ENCODE results near the gene APBA2. TPM values are rescaled to one million over a fixed set of nuclear protein-coding genes. Genes with fewer than 3 reads are reported as not detected.
"Not testable (repeated sequence)": the region's sequence is repeated elsewhere in the genome, so short reads cannot be mapped to it uniquely, and the experiment has no call there.

The APBA2 gene
- total and polyA plus RNA-seq, 12 donors, result 0.16 to 0.85 (median 0.46) TPM

DNA sequence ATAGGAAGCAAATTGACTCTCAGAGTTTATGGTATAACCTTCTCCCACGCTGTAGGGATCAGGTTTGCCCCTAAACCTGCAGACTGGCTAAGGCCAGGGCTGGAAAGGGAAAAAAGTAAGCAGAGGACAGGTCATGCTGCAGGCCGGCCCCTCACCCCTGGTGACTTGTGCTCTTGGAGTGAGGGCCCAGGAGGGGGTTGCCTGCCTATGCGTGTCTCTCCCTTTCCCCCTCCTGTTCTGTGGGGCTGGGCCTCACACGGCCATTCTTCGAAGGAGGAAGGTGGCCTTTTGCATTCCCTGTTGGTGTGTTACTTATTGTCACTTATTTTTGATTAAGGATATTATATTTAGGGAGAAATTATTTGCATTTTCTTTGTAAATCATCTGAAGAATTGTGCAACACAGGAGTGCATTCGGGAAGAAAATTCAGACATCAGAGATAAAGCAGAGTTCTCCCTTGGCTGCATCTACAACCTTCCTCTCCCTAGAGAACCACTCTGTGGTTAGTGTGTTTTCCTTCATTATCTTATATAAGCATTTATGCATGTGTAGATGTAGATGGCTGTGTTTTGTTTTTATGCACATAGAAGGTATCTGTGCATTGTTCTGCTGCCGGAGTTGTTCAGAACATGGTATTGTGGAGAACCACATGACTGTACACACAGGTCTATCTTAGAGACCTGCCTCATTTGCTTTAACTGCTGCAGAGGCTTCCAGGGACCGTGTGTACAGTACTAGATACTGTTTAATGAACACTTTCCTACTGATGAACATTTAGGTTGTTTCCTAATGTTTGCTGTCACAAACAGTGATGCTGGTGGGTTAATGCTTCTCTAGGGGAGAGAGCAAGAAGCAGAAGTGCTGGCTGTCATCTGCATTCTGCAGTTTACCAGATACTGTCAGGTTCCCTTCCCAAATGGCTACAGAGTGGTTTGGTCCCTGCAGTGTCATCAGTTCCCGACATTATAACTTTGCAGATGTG, 133.5 kb downstream of the APBA2 start:
- no peak for ATAC-seq
- no peak for DNase-seq
- H3K4me1 ChIP-seq, result no peaks in the 10 kb centered on the region
- WGBS, 2 donors, result 59% methylated on average over 9 of the region's 9 CpGs
- TF ChIP-seq, protein P1, sequence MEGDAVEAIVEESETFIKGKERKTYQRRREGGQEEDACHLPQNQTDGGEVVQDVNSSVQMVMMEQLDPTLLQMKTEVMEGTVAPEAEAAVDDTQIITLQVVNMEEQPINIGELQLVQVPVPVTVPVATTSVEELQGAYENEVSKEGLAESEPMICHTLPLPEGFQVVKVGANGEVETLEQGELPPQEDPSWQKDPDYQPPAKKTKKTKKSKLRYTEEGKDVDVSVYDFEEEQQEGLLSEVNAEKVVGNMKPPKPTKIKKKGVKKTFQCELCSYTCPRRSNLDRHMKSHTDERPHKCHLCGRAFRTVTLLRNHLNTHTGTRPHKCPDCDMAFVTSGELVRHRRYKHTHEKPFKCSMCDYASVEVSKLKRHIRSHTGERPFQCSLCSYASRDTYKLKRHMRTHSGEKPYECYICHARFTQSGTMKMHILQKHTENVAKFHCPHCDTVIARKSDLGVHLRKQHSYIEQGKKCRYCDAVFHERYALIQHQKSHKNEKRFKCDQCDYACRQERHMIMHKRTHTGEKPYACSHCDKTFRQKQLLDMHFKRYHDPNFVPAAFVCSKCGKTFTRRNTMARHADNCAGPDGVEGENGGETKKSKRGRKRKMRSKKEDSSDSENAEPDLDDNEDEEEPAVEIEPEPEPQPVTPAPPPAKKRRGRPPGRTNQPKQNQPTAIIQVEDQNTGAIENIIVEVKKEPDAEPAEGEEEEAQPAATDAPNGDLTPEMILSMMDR (IDR thresholded peaks at IDR 0.05), result no peak
- H3K27me3 ChIP-seq, result peaks cover 0 to 14% (median 0%) of the 10 kb centered on the region in 7 donors
- H3K36me3 ChIP-seq, result no peaks in the 10 kb centered on the region
- no peaks in the 10 kb centered on the region for H3K9me3 ChIP-seq
- H3K4me3 ChIP-seq, result no peak overlapping the region
- intact Hi-C loops (cut with DNase I), result no loop called here
- H3K27ac ChIP-seq, result no peak overlapping the region

DNA sequence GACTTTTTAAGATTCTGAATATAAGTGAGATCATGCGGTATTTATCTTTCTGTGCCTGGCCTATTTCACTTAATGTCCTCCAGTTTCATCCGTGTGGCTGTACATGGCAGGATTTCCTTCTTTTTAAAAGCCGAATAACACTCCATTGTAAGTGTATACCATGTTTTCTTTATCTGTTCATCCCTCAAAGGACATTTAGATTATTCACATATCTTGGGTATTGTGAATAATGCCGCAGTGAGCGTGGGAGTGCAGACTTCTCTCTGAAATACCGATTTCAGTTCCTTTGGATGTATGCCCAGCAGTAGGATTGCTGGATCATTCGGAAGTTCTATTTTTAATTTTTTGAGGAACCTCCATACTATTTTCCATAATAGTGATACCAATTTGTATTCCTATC, 136.1 kb downstream of the APBA2 start:
- intact Hi-C loops (cut with DNase I), result no loop called here
- ATAC-seq, result no peak
- H3K36me3 ChIP-seq, result no peaks in the 10 kb centered on the region
- TF ChIP-seq, protein P1 (IDR thresholded peaks at IDR 0.05), result no peak
- no peak overlapping the region for H3K4me3 ChIP-seq
- no peaks in the 10 kb centered on the region for H3K9me3 ChIP-seq
- no peaks in the 10 kb centered on the region for H3K4me1 ChIP-seq
- peaks cover 0 to 14% (median 0%) of the 10 kb centered on the region in 7 donors for H3K27me3 ChIP-seq
- no peak for DNase-seq
- 43% methylated on average over 7 of the region's 7 CpGs for WGBS, 2 donors
- no peak overlapping the region for H3K27ac ChIP-seq

- Histone ChIP-seq H3K9me3 (no peaks in the 10 kb centered on the region), H3K4me1 (no peaks in the 10 kb centered on the region), H3K27me3 (peaks cover 0 to 8% (median 0%) of the 10 kb centered on the region in 7 donors), H3K27ac (no peak overlapping the region), H3K36me3 (no peaks in the 10 kb centered on the region), H3K4me3 (no peak overlapping the region)
- 74 to 75% methylated on average over 5 of the region's 5 CpGs for WGBS, 2 donors
- no peak for ATAC-seq
- intact Hi-C loops (cut with DNase I), result no loop called here
- TF ChIP-seq, protein P1 (IDR thresholded peaks at IDR 0.05), result no peak
- DNase-seq, result no peak
Measured at GRCh38 chr15:29024662-29025061, 138.9 kb downstream of the APBA2 start.

DNA sequence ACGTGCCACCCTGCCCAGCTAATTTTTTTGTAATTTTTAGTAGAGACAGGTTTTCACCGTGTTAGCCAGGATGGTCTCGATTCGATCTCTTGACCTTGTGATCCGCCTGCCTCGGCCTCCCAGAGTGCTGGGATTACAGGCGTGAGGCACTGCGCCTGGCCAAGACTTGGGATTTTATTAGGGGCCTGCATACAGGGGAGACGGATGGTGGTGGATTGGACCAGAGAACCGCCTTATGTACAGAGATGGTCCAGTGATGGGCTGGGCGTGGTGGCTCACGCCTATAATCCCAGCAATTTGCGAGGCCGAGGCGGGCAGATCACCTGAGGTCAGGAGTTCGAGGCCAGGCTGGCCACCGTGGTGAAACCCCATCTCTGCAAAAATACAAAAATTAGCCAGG, 139.6 kb downstream of the APBA2 start:
- intact Hi-C loops (cut with DNase I); H3K27ac ChIP-seq; H3K36me3 ChIP-seq; H3K9me3 ChIP-seq; DNase-seq; H3K4me3 ChIP-seq; H3K4me1 ChIP-seq; ATAC-seq; H3K27me3 ChIP-seq: not testable (repeated sequence)
- 94 to 97% methylated on average over 17 of the region's 17 CpGs for WGBS, 2 donors

- H3K4me1 ChIP-seq; ATAC-seq; intact Hi-C loops (cut with DNase I); H3K27ac ChIP-seq; DNase-seq; H3K4me3 ChIP-seq; H3K27me3 ChIP-seq; H3K36me3 ChIP-seq; H3K9me3 ChIP-seq: not testable (repeated sequence)
Measured at GRCh38 chr15:29028158-29028557, 142.4 kb downstream of the APBA2 start.

Measured in heart right ventricle (tissue), 16 donors.